ENCODE results near the gene SNX17.

The SNX17 gene

DNA sequence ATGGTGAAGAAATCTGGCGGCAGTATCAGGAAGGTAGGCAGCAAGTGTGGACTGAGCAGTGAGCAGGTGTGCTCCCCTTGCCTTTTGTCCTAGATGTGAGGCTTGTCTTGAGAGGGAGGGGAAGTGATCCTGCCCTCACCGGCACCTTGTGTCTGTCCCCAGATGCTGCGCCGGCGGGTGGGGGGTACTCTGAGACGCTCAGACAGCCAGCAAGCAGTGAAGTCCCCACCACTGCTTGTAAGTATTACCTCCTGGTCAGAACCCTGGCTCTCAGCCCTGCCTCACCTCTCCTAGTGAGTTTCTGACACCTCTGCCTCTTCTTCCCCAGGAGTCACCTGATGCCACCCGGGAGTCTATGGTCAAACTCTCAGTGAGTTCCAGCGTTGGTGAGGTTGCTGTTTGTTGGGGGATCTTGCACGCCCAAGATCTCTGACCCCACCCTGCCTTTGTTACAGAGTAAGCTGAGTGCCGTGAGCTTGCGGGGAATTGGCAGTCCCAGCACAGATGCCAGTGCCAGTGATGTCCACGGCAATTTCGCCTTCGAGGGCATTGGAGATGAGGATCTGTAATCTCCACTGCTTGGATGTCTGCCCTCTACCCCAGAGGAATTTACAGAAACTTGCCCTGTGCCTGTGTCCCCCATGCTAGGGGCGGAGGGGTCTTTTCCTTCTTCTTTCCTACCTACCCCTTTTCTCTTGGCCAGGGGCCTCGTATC, 5.9 kb downstream of the SNX17 start:
- TF ChIP-seq LEF1 (IDR thresholded peaks at IDR 0.05; ENCODE audit: borderline replicate concordance) (no peak), NFRKB (IDR thresholded peaks at IDR 0.05) (no peak), CTBP1 (IDR thresholded peaks at IDR 0.05; ENCODE audit: borderline replicate concordance) (no peak), ARNT (IDR thresholded peaks at IDR 0.05) (no peak), HDGF (IDR thresholded peaks at IDR 0.05; ENCODE audit: borderline replicate concordance) (no peak), ZNF384 (IDR thresholded peaks at IDR 0.05) (no peak), FOXK2 (IDR thresholded peaks at IDR 0.05) (no peak), FOXA1 (IDR thresholded peaks at IDR 0.05) (no peak), SP1 (IDR thresholded peaks at IDR 0.05) (no peak), TARDBP (IDR thresholded peaks at IDR 0.05) (no peak), SUZ12 (IDR thresholded peaks at IDR 0.05) (no peak), BHLHE40 (IDR thresholded peaks at IDR 0.05; ENCODE audit: borderline replicate concordance) (no peak), FOXM1 (IDR thresholded peaks at IDR 0.05; ENCODE audit: borderline replicate concordance) (no peak), L3MBTL2 (conservative IDR thresholded peaks at IDR 0.05) (no peak), ELF4 (IDR thresholded peaks at IDR 0.05) (no peak)
- TF ChIP-seq, protein P1, sequence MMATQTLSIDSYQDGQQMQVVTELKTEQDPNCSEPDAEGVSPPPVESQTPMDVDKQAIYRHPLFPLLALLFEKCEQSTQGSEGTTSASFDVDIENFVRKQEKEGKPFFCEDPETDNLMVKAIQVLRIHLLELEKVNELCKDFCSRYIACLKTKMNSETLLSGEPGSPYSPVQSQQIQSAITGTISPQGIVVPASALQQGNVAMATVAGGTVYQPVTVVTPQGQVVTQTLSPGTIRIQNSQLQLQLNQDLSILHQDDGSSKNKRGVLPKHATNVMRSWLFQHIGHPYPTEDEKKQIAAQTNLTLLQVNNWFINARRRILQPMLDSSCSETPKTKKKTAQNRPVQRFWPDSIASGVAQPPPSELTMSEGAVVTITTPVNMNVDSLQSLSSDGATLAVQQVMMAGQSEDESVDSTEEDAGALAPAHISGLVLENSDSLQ (IDR thresholded peaks at IDR 0.05) = no peak
- ChIA-PET CTCF (no interaction called here), POLR2A (interaction anchor here (2.2 kb wide), 1 partner anchor 20 kb away, joined by 10 read pairs; the partner anchor contains the start of gene GTF3C2)
- no peak for DNase-seq (ENCODE audit: extremely low spot score)

DNA sequence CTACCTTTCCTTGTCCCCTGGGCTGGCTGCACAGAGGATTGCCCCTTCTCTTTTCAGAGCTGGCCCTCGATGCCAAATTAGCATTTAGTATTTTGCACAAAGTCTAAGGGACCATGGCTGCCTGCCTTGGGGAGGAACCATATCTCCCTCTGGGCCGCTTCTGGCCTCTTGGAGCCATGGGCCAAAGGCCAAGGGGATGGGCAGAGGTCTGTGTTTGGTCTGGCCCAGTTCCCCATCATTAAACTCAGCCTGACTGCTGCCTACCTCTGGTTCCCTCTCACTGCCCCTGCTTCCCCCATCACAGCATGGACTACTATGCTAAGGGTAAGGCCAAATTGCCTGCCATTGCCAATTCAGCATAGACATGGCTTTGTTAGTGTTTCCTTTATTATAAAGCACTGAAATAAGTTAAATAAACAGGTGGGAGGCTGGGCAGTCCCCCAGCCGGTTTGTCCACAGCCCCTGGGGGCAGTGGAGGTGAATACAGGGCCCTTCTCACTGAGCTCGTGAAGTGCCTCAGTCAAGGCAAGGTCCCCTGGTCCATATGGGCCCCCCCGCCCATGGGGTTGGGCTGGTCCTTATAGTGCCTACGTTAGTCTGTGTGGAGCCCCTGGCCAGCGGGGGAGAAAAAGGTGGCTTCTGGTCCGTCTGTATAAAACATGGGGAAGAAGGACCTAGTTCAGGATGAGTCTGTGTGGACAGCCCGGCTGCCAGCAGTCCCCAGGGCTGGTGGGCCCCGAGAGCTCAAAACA, 6.6 kb downstream of the SNX17 start:
- CTCF ChIA-PET = no interaction called here
- POLR2A ChIA-PET = interaction anchor here (1.0 to 2.2 kb wide), 2 partner anchors 20 to 33 kb away, joined by 4 to 10 read pairs; partner anchors contain the start of genes GTF3C2 and PPM1G
- TF ChIP-seq HDGF (IDR thresholded peaks at IDR 0.05; ENCODE audit: borderline replicate concordance) (no peak), ELF4 (IDR thresholded peaks at IDR 0.05) (no peak), CTBP1 (IDR thresholded peaks at IDR 0.05; ENCODE audit: borderline replicate concordance) (no peak), FOXA1 (IDR thresholded peaks at IDR 0.05) (no peak), L3MBTL2 (conservative IDR thresholded peaks at IDR 0.05) (no peak), LEF1 (IDR thresholded peaks at IDR 0.05; ENCODE audit: borderline replicate concordance) (no peak), FOXM1 (IDR thresholded peaks at IDR 0.05; ENCODE audit: borderline replicate concordance) (no peak), BHLHE40 (IDR thresholded peaks at IDR 0.05; ENCODE audit: borderline replicate concordance) (no peak), FOXK2 (IDR thresholded peaks at IDR 0.05) (no peak), NFRKB (IDR thresholded peaks at IDR 0.05) (no peak), TARDBP (IDR thresholded peaks at IDR 0.05) (no peak)
- TF ChIP-seq, protein P1 (IDR thresholded peaks at IDR 0.05) = no peak
- no peak for DNase-seq (ENCODE audit: extremely low spot score)

DNA sequence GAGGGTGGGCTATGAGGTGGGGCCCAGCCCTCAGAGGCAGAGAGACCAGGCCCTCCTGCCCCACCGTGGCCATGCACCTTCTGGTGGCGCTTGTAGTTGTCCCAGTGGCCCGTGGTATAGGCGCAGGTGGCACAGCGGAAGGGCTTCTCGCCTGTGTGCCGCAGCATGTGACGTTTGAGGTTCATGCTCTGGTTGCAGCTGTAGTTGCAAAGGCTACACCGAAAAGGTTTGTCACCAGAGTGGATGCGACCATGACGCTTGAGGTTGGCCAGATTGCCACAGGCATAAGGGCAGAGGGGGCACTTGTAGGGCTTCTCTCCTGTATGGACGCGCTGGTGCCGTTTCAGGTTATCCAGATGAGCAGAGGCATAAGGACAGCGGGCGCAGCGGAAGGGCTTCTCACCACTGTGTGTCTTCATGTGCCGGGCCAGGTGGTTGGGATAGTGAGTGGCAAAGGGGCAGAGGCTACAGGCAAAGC, 7.2 kb downstream of the SNX17 start:
- no peak for DNase-seq (ENCODE audit: extremely low spot score)
- ChIA-PET CTCF (no interaction called here), POLR2A (interaction anchor here (1.0 to 2.2 kb wide), 2 partner anchors 21 to 32 kb away, joined by 4 to 10 read pairs; partner anchors contain the start of genes GTF3C2 and PPM1G)
- TF ChIP-seq LEF1 (IDR thresholded peaks at IDR 0.05; ENCODE audit: borderline replicate concordance) = no peak
- no peak for TF ChIP-seq BHLHE40 (IDR thresholded peaks at IDR 0.05; ENCODE audit: borderline replicate concordance)
- no peak for TF ChIP-seq SP1 (IDR thresholded peaks at IDR 0.05)
- no peak for TF ChIP-seq L3MBTL2 (conservative IDR thresholded peaks at IDR 0.05)
- no peak for TF ChIP-seq TARDBP (IDR thresholded peaks at IDR 0.05)
- no peak for TF ChIP-seq ZNF384 (IDR thresholded peaks at IDR 0.05)
- no peak for TF ChIP-seq FOXA1 (IDR thresholded peaks at IDR 0.05)
- TF ChIP-seq FOXM1 (IDR thresholded peaks at IDR 0.05; ENCODE audit: borderline replicate concordance) = no peak
- TF ChIP-seq, protein P1 (IDR thresholded peaks at IDR 0.05) = no peak
- no peak; the same call in 1 of the 2 replicates for TF ChIP-seq ELF4 (IDR thresholded peaks at IDR 0.05)

DNA sequence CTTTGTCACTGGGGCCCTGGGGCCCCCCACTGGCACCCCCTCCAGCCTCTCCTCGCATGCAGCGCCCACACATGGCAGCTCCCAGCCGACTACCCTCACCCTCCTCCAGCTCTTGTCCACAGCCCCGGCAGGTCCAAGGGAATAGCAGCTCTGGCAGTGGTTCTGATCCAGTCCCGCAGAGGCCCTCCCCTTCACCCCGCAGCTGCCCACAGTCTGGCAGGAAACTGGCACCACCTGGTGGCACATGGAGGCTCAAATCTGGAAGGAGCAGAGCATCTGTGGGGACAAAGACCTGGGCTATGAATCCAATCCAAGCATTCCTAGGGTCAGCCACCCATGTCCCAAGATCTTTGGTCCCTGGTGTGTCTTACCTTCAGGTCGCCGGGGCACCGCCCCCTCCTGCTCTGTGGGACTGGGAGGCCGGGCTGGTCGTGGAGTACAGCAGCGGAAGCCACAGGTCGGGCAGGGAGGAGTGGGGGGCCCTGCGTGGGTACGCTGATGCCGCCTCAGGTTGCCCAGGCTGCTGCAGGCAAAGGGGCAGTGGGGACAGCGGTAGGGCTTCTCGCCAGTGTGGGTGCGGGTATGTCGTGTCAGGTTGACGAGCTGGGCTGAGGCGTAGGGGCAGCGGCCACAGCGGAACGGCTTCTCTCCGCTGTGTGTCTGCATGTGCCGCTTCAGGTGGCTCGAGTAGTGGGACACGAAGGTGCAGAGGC, 7.8 kb downstream of the SNX17 start:
- POLR2A ChIA-PET = interaction anchor here (1.0 to 2.2 kb wide), 3 partner anchors 22 to 32 kb away, joined by 4 to 10 read pairs (median 8); partner anchors contain the start of genes GTF3C2 and PPM1G
- TF ChIP-seq ZNF384 (IDR thresholded peaks at IDR 0.05) (no peak), HDGF (IDR thresholded peaks at IDR 0.05; ENCODE audit: borderline replicate concordance) (no peak)
- DNase-seq (ENCODE audit: extremely low spot score) = no peak
- CTCF ChIA-PET = no interaction called here

DNA sequence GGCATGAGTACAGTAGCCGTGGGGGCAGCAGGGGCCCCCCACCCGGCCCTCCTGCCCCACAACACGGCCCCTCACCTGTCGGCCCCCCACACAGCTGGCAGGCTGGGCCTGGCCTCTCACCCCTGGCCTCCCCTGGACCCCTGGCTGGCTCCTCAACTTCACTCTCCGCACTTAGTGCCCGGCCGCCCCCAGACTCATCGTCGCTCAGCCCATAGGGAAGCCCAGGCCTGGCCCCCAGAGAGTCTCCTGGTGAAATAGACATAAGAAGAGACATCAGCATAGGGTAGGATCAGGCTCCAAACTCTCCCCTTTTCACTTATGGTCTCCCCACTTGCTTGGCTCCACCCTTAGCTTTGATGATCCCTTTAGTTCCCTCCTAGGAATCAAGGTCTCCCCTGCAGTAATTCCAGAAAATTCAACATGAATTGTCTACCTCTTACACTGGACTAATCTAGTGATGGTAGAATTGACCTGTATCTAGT, 8.4 kb downstream of the SNX17 start:
- TF ChIP-seq SP1 (IDR thresholded peaks at IDR 0.05) (no peak), ARNT (IDR thresholded peaks at IDR 0.05) (no peak), FOXA1 (IDR thresholded peaks at IDR 0.05) (no peak), FOXM1 (IDR thresholded peaks at IDR 0.05; ENCODE audit: borderline replicate concordance) (no peak), L3MBTL2 (conservative IDR thresholded peaks at IDR 0.05) (no peak), SUZ12 (IDR thresholded peaks at IDR 0.05) (no peak), FOXK2 (IDR thresholded peaks at IDR 0.05) (no peak), NFRKB (IDR thresholded peaks at IDR 0.05) (no peak), TARDBP (IDR thresholded peaks at IDR 0.05) (no peak), CTBP1 (IDR thresholded peaks at IDR 0.05; ENCODE audit: borderline replicate concordance) (no peak), ELF4 (IDR thresholded peaks at IDR 0.05) (no peak), BHLHE40 (IDR thresholded peaks at IDR 0.05; ENCODE audit: borderline replicate concordance) (no peak), LEF1 (IDR thresholded peaks at IDR 0.05; ENCODE audit: borderline replicate concordance) (no peak), ZNF384 (IDR thresholded peaks at IDR 0.05) (no peak), HDGF (IDR thresholded peaks at IDR 0.05; ENCODE audit: borderline replicate concordance) (no peak)
- TF ChIP-seq, protein P1 (IDR thresholded peaks at IDR 0.05) = no peak
- no peak for DNase-seq (ENCODE audit: extremely low spot score)
- ChIA-PET CTCF (no interaction called here), POLR2A (interaction anchor here (0.6 to 3.0 kb wide), 5 partner anchors 8 to 324 kb away, joined by 3 to 20 read pairs (median 12); partner anchors contain the start of genes EIF2B4, NRBP1, PPM1G and SNX17)
